ENCODE data around the gene SLC25A47.
A peak's percentile ranks its signal among the peaks of the same experiment; 100 is the strongest.
"Not testable (repeated sequence)": the region's sequence is repeated elsewhere in the genome, so short reads cannot be mapped to it uniquely, and the experiment has no call there.

The SLC25A47 gene

DNA sequence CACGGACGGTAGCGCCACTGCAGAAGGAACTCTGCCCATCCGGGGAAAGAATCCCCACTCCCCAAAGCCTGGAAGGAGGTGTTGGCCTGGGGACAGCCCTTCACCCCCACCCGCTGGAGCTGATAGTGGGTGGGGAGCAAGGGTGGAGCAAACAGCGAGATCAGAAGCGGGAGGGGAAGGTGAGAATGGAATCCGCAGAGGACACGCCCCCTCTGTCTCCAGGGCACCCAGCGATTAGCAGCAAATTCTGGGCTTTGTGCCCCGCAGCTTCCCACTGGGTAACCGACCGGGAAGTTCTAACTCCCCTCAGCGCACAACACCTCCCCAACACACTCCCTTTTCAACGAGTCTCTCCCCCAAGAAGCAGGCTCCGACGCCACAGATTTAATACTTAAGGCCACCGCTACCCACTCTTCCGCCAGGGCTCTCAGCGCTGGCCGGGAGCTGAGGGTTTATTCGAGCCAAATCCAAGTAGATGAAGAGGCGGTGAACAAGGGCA lies 18.3 kb upstream of the SLC25A47 start:
- peak in 18 of 51 donors; percentile 8 to 54 (median 38) for DNase-seq

DNA sequence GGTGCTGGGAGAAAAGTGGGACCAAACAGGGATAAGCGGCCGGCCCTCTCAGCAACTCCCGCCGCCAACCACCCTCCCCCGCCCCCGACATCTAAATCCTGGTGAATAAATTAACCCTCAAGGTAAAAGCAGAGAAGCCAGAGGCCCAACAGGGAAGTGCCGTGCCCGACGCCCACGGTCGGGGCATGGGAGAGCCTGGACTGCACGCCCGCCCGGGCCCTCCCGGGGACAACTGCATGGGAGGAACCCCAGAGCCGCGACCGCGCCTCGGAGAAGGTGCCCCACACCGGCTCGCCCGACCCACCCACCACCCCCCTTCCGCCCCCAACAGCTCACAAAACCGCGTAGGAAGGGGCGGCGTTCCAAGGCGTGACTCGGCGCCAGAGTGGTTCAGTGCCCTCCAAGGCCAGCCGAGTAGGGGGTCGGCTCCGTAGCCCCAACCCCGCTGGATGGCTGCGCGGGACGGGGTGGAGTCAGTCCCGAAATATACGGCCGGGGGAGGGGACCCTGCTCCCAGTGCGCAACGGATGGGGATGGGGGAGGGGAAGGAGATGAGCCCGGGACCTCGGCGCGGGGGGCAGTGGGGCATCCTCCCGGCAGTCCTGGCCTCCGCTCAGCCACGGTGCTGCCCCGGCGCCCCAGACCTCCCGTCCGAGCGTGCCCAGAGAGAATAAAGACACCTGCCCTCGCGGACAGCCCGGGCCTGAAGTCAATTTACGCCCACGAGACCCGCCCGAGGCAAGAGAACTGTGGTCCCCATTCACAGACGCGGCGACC lies 17.6 kb upstream of the SLC25A47 start:
- peak in 10 of 51 donors; percentile 20 to 54 (median 40) for DNase-seq

DNA sequence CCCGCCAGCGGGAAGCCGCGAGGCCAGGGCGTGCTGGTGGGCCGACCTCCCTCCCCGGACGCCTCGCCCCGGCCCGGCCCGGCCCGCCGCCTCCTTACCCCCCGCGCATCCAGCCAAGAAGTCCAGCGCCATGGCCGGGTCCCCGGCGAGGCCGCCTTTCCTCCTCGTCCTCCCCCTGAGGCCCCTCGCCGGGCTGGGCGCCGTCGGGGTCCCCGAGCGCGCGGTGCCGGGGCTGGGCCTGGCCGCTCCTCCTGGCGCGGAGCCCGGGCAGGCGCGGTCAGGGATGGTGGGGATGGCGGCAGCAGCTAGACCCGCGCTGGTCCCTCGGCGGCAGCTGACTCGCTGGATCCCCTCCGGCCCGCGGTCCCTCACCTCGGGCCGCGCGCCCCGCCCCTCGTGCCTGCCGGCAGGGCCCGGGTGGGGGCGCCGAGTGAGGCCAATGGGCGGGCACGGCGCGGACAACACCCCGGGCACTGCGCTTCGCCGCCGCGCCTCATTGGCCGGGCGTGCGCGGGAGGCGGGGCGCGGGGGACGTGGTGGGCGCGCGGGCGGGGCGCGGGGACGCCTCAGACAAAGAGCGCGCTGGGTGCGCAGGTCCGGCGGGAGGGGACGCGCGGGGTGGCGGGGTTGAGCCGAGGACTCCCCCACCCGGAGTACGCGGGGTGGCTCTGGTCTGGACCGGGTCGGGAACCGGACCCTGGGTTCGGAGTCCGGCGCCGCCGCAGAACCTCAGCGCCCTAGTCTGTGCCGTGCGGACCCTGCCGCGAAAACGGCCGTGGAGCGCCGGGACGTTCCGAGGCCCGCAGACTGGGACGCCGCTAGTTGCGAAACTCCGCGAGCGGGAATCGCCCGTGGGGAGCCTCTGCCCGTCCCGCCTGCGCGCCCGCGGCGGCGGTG lies 16.8 kb upstream of the SLC25A47 start, which contains the start of gene SLC25A29:
Gene SLC25A29, minus strand, starts transcription at position 344 of the 897 bp plus-strand sequence. Its CDS starts 212 bp downstream, at position 132.
- peak in 50 of 51 donors; percentile 50 to 96 (median 88) for DNase-seq

DNA sequence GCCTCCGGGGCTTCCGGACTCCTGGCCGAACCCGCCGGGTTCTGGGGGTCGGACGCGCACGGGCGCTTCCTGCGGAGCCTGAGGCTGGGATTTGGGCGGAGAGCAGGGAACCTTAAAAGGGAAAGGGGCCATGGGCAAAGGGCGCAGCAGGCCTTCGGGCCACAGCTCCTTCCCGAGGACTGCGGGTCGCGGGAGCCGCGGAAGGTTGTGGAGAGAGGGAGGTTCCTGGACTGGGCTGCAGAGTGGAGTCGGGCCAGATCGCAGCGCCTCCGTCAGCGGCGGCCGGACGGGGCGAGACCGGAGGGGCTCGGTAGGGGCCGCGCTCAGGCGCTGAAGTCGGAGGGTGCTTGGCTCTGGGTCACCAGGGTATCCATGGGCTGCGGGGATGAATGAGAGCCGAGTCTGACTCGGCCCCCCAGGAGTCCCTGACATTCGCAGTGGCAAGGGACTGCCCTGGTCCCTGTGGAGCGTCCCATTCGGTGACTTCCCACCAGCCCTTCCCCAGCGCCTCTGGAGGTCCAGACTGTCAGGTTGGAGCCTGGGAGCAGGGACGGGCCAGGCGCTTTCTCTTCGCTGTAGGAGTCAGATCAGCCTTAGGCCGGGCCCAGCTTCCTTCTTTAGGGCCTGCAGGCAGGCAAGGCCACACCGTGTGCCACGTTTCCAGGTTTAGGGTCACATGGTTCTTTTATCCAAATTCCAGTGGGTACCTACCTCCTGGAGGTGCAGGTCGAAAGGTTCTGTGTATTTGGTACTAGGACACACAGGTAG lies 16.0 kb upstream of the SLC25A47 start:
- DNase-seq, result peak in 8 of 51 donors; percentile 16 to 59 (median 52)

DNA sequence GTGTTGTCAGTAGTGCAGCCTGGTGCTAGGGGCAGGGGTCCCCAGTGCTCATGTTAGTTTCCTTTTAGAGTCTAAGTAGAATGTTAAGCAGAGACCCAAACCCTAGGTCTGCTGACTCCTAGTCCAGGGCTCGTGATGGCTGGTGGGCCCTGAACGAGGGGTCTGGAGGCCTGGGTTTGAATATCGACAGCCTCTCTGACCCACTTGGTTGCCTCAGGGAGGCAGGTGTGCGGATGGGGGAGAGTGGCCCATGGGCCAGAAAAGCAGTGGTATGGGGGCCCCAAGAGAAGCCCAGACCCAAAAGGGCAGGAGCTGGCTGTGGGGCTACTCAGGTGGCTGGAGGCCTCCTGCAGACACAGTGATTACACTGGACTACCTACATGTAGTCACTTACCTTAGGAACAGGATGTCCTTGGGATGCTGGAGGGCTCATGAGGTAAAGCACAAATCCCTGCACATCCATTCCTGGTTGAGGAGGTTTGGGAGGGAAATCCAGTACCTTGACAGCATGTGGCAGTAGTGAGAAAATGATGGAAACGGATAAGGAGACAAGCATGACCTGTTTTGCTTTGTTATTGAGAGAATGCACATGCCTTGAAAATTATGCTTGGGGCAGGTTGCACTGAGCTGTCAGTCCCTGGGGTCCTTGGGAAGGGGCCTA lies 15.2 kb upstream of the SLC25A47 start:
- no peak for DNase-seq

DNA sequence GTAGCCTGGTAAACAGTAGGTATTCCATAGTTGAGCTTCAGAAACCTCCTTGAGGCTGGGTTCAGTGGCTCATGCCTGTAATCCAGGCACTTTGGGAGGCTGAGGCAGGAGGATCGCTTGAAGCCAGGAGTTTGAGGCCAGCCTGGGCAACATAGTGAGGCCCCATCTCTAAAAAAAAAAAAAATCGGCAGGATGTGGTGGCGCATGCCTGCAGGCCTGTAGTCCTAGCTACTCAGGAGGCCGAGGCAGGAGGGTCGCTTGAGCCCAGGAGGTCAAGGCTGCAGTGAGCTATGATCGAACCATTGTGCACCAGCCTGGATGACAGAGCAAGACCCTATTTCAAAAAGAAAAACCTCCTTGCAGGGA lies 14.7 kb upstream of the SLC25A47 start:
- DNase-seq, result not testable (repeated sequence)

DNA sequence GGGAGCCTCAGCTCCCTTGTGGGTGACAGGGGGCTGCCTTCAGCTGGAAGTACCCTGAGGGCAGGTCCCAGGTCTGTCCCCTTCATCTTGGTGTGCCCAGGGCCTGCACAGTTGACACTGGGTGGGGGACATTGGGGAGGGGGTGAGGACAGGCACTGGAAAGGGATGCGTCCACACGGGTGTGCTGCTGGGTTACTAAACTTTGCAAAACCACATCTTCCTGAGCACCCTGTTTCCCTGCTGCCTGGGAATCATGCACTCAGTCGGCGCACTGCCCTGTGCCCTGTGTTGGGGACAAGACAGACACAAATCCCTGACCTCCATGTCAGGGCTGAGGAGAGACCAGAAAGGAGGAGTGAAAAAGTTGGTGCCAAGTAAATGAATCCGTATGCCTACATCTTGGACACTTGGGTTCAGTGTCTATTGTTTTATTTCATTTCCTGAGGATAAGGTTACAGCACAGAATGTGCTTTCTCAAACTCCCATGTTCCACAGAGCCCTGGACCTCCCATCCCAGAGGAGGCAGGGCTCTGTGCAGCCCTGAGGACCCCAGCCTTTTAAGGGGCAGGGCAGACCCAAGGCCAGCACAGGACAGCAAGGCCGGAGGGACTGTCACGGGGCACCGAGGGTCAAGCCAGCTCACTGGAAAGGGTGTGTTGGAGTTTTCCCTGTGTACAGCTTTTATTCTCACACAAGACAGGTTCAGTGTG lies 14.0 kb upstream of the SLC25A47 start:
- DNase-seq, result no peak

DNA sequence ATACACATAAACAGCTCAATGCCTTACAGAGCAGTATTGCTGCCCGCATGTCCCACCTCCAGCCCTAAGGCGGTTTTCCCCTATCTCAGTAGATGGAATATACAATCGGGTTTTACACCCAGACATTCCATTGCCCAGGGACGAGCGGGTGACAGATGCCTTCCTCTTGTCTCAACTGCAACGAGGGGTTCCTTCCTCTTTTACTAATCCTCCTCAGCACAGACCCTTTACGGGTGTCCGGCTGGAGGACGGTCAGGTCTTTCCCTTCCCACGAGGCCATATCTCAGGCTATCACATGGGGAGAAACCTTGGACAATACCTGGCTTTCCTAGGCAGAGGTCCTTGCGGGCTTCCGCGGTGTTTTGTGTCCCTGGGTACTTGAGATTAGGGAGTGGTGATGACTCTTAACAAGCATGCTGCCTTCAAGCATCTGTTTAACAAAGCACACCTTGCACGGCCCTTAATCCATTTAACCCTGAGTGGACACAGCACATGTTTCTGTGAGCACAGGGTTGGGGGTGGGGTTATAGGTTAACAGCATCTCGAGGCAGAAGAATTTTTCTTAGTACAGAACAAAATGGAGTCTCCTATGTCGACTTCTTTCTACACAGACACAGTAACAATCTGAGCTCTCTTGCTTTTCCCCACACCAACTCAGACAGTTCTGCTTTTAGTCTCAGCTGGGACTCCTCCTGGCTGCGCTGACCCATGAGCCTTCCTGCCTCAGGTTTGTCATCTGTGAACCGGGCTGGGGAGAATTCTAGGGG lies 10.8 kb upstream of the SLC25A47 start:
- not testable (repeated sequence) for DNase-seq

DNA sequence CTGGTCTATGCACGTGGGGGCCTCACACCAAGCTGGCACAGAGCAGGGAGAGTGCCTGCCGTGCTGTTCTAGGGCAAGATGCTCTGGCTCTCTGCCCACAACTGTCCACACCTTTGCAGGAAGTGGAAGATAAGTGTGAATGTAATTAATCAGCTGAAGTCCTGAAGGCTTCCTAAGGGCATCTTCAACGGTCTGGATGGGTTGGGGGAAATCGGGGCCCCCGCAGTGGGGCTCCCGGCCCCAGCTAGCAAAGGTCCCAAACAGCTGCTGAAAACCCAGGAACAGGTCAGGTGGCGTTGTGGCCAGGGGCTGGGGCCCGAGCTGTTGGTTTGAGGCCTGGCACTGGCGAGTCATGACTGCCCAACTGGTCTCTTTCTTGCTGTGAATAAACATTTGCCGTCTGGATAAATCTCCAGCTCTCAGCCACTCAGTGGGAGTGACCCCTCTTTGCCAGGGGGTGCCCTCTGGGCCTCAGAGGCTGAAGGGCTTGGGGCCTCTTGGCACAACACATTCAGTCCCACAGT lies 10.2 kb upstream of the SLC25A47 start:
- no peak for DNase-seq

DNA sequence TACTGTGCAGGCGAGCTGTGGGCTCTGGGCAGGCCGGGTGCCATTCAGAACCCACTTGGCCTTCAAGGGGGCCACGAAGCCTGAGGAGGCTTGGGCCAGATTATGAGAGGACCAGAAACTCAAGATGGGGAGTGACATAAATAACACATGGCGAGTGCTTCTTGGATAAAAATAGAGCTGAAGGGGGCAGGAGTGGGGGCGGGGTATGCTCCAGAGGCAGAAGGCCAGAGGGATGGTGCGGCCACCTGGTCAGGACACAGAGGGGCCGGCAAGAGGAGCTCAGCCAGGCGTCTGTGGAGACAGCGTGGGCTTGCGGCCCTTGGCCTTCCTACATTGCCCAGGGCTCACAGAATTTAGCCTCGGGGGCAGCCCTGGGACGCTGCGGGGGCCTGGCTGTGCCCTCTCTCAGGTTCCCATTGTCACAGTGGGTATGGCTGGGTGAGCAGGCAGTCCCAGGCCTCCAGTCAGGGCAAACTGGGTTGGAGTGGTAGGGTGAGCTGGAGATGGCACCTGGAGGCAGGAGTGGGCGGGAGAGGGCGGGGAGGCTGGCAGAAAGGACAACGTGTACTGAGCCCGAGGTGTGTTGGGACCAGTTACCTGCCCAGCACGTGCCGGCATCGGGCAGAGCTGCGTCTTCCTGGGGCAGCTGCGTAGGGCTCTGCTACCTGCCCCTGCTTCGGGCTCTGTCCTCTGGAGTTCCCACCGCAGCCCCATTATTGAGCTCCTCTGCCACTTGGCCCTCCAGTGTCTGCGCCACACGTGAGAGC lies 9.5 kb upstream of the SLC25A47 start:
- no peak for DNase-seq

DNA sequence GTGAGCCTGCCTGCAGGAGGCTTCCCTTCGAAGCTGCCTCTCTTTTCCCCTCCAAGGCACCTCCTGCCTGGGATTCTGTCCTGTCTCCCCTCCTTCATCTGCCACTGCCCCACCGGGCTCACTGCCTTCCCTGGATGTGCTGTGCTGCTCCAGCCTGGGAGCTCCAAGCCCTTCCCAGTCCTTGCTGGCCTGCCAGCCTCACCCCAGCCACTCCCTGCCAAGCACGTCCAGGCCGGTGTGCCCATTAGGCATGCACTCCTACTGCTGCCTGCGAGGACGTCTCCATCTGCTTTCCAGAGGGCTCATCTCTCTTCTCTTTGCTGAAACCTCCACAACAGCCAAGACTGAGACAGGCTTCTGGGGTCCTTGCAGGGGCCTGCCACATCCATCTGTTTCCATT lies 8.4 kb upstream of the SLC25A47 start:
- DNase-seq, result no peak

DNA sequence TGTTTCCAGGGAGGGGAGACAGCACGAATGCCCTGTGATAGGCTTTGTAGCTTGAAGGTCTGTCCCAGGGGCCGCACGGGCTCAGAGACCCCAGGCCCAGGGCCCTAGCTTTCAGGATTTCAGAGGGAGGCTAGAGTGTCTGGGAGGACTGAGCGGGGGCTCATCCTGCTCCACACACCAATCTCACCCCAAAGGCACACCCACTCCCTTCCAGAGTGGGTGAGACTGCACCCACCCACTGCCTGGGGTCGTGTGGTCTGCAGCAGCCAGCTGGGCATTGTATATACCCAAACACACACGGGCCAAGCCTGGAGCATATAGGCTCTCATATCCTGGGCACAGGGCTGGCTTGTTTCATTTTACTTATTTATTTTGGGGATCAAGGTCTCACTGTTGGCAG lies 5.8 kb upstream of the SLC25A47 start:
- DNase-seq, result no peak

DNA sequence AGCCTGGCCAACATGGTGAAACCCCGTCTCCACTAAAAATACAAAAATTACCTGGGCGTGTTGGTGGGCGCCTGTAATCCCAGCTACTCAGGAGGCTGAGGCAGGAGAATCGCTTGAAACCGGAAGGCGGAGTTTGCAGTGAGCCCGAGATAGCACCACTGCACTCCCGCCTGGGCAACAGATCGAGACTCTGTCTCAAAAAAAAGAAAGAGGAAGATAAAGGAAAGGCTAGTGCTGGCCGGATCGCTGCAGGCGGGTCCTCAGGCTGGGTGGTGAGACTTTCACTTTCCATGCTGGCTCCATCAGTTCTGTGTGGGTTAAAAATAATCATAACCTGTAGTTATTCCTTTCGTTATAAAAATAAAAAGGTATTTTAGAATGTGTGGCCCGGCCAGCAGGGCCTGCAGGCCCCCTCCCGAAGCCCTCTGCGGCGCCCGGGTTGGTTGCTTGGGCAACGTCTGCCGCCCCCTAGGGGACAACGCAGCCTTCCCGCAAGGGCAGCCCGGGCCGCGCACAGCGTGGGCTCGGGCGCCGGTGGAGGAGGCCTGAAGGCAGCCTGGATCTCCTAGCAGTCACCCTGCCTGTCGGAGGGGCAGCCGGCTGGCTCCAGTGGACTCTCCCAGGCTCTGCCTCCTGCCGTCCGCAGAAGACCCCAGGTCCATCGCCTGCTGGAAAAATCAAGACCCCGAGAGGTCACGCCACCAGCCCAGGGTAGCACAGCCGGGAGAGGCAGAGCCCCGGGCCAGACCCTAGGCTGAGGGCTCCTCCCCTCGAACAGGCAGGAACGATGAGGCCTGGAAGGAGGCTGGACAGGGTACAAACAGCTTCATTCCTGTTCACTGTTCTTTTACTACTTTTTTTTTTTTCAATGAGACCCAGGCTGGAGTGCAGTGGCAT lies 5.0 kb upstream of the SLC25A47 start:
- DNase-seq, result peak in 29 of 51 donors; percentile 8 to 70 (median 38)

DNA sequence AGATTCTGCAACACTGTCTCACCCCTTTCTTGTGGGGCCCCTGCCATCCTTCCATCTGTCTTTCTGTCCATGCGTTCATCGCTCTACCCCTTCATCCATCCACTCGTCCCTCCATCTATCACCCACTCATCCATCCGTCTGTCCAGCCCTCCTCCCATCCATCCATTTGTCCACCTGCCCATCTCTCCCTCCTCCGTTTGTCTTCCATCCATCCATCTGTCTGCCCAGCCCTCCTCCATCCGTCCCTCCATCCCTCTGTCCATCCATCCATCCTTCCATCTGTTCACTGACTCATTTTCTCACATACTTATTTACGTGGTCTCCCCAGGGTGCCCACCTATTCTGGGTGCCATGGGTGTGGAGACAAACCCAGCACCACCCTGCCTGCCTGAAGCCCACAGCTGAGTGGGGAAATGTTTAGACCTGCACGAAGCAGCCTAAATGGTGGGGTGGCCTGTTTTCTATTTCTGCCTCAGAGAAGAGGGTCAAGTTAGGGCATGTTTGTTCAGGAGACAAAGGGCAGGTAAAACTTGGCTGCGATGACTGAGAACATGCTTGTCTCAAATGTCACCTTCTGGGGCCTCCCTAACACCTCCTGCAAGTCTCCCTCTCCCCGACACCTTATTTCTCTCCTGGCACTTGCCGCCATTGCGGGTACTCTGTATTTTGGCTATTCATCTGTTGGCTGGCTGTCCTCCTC lies 2.8 kb upstream of the SLC25A47 start:
- DNase-seq, result no peak

DNA sequence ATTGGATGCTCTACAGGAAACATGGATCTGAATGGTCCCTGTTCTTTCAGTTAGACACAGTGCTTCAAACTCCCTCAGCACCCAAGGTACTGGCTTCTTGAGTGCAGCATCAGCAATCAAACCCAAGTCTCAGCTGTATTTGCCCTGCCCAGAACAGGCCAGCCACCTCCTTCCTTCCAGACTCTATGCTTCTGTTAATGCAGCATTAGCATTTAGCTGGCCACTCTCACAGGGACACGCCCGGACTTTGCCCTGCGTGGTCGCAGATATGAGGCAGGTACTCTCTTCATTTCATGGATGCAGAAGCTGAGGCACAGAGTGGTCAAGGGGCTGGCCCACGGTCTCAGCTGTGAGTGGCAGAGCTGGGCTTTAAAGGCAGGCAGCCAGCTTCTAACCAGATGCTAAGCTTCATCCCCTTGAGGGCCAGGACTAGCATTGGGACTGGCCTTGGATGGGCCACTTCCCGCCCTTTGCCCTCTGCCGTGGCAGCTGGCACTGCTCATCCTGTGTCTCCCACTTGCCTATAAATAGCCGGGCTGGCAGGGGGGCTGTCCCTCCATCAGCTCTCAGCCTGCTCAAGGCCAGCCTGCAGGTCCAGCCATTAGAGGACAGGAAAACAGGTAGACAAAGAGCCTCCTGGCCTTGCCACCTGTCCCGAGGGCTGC lies 1.5 kb upstream of the SLC25A47 start:
- no peak for DNase-seq
